Measurements from ENCODE around the gene ZNF630.
"Not testable (repeated sequence)": the region's sequence is repeated elsewhere in the genome, so short reads cannot be mapped to it uniquely, and the experiment has no call there.

ZNF630 gene

GRCh38 chrX:48030237-48030636 lies 41.2 kb downstream of the ZNF630 start:
- DNase-seq (ENCODE audit: low read depth in 1 of 2, low spot score in 1 of 2): no peak

DNA sequence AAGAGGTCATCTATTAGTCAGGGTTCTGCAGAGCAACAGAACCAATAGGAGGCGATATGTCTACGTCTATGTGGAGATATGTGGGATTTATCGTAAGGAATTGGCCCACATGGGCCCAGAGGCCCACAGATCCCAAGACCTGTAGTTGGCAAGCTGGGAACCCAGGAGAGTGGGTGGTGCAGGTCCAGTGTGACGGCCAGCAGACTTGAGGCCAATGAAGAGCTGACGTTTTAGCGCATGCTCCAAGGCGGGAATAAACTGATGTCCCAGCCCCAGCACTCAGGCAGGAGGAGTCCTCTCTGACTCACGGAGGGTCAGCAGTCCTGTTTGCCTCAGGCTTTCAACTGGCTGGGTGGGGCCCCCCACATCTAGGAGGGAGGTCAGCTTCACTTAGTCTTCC lies 43.3 kb downstream of the ZNF630 start:
- DNase-seq (ENCODE audit: low read depth in 1 of 2, low spot score in 1 of 2): no peak

DNA sequence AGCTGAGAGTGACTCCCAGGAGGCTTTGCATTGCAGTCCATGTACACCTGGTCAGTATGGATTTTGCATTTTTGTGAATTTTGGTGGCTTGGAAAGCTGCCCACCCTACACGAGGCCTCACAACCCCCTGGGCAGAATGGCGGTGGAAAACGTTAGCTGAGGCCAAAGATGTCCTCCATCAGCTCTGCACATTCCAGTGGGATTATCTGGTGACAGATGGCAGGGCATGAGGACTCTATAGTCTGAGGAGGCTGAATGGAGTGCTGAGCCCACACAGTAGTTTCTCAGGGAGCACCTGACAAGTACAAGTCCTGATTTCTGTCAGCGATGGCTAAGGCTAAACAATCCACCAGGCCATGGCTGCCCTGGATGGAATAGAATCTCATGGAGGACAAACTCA lies 43.9 kb downstream of the ZNF630 start:
- not testable (repeated sequence) for DNase-seq (ENCODE audit: low read depth in 1 of 2, low spot score in 1 of 2)

DNA sequence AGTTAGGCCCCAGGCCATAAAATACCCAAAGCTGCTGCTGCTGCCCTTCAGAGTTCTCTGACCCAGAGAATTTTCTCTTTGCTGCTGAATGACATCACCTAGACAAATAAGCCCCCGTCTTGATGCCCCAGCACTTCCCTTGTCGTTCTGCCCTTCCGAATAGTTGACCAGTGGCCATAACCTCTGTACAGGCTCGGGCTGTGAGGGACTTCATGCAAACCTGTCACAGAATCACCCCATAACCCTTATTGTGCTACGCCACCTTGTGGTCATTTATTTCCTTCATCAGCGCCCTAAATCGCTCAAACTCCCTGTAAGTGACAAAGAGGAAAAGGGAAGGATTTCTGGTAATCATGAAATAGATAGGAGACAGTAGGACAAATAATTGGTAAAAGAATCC lies 45.9 kb downstream of the ZNF630 start:
- DNase-seq (ENCODE audit: low read depth in 1 of 2, low spot score in 1 of 2): peak in 1 of 2 donors; percentile 32

DNA sequence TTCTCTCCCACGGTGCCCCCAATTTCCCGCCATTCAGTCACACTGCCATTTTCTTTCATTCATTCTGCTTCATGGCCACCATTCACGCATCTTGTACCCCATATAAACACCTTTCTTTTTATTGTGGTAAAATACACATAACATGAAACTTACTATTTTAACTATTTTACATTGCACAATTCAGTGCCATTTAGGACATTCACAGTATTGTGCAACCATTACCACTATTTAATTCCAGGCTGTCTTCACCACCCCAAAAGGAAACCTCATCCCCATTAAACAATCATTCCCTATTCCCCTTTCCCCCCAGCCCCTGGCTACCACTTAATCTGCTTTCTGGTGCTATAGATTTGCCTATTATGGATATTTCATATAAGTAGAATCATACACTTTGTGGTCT lies 48.7 kb downstream of the ZNF630 start:
- no peak for DNase-seq (ENCODE audit: low read depth in 1 of 2, low spot score in 1 of 2)

- no peak for DNase-seq (ENCODE audit: low read depth in 1 of 2, low spot score in 1 of 2)
Observed at GRCh38 chrX:48022100-48022499, 49.3 kb downstream of the ZNF630 start.

DNA sequence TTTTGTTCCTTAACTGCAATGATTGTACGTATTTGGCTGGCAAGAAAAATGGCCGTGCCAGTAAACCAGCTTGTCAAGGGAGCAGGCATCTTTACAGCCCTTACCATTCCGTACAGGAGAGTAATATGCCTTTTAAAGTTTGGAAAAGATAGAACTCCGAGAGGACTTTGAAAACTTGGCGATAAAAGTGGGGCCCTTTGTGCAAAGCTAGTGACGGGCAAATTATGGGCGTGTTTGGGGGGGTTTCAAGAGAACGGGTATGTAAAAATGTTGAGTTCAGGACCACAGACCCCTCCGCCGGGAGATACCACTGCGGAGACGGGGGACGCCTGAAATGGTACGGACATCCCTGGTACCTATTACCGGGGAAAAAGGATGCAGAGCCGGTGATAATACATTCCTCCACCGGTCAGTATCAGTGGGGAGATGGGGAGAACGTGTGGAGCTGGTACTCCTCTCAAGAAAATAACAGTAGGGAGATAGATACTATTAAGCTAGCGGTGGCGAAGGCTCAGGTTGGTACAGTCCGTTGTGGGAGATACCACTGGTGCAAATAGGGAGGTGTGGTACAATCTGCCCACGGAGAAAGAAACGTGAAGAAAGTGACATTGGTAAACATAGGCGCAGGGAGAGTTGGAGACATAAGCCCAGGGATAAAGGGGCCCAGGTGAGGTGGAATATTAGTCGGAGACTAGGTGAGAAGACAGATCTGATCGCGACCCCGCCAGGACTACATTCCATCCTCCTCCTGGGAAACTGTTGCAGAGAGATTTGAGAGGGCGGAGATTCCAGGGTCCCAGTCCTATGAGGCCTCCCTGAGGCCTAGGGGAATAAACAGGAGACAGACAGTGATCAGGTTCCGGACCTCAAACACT lies 50.2 kb downstream of the ZNF630 start:
- peak; percentile 64 to 68 for DNase-seq (ENCODE audit: low read depth in 1 of 2, low spot score in 1 of 2)

DNA sequence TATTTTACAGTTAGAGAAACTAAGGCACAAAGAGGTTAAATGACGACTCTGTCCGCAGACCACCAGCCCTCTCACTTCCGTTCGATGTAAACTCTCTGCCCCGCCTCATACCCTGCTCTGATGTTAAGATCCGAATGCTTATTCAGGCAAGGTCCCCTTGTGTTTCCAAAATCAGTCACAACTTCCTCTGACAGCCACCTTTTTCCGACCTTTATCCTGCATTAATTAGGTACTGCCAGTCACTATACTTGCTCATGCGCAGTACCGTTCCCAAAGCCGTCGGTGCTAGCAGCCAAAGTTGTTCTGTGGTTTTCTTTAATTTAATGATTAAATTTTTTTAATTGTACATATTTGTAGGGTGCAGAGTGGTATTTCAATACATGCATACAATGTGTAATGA lies 51.0 kb downstream of the ZNF630 start:
- DNase-seq (ENCODE audit: low read depth in 1 of 2, low spot score in 1 of 2): peak in 1 of 2 donors; percentile 31

GRCh38 chrX:48019892-48020291 lies 51.5 kb downstream of the ZNF630 start:
- DNase-seq (ENCODE audit: low read depth in 1 of 2, low spot score in 1 of 2): not testable (repeated sequence)

GRCh38 chrX:48016583-48017310 lies 54.7 kb downstream of the ZNF630 start:
- DNase-seq (ENCODE audit: low read depth in 1 of 2, low spot score in 1 of 2): not testable (repeated sequence)

GRCh38 chrX:48009445-48009960 lies 61.9 kb downstream of the ZNF630 start:
- DNase-seq (ENCODE audit: low read depth in 1 of 2, low spot score in 1 of 2): not testable (repeated sequence)
